ENCODE measurements around the gene XIRP2. TPM values are rescaled to one million over a fixed set of nuclear protein-coding genes. Genes with fewer than 3 reads are reported as not detected.

XIRP2 gene
- polyA plus RNA-seq, 10 donors = 51.3 to 222 (median 160) TPM

GRCh38 chr2:167132906-167133555, 244.8 kb downstream of the XIRP2 start:
- no peak for DNase-seq

GRCh38 chr2:167133614-167134013, 245.3 kb downstream of the XIRP2 start:
- no peak for DNase-seq

- no peak for DNase-seq
Observed at GRCh38 chr2:167134381-167135072, 246.2 kb downstream of the XIRP2 start.

GRCh38 chr2:167135706-167136105, 247.4 kb downstream of the XIRP2 start:
- no peak for DNase-seq

GRCh38 chr2:167136879-167137596, 248.8 kb downstream of the XIRP2 start:
- no peak for DNase-seq

- no peak for DNase-seq
Observed at GRCh38 chr2:167140330-167140729, 252.1 kb downstream of the XIRP2 start.

- DNase-seq = peak; percentile 49 to 93 (median 54)
Observed at GRCh38 chr2:167140767-167141166, 252.5 kb downstream of the XIRP2 start.

- DNase-seq = no peak
Observed at GRCh38 chr2:167142554-167142953, 254.3 kb downstream of the XIRP2 start.

GRCh38 chr2:167144179-167144898, 256.1 kb downstream of the XIRP2 start:
- DNase-seq = peak in 1 of 3 donors; percentile 17

- DNase-seq = no peak
Observed at GRCh38 chr2:167147271-167147941, 259.1 kb downstream of the XIRP2 start.

- no peak for DNase-seq
Observed at GRCh38 chr2:167151894-167152293, 263.6 kb downstream of the XIRP2 start.

GRCh38 chr2:167157523-167157922, 269.2 kb downstream of the XIRP2 start:
- no peak for DNase-seq

GRCh38 chr2:167177196-167177595, 288.9 kb downstream of the XIRP2 start:
- DNase-seq = no peak

- DNase-seq = no peak
Observed at GRCh38 chr2:167181134-167181533, 292.9 kb downstream of the XIRP2 start.

- DNase-seq = no peak
Observed at GRCh38 chr2:167181688-167182087, 293.4 kb downstream of the XIRP2 start.

GRCh38 chr2:167182403-167182802, 294.1 kb downstream of the XIRP2 start:
- no peak for DNase-seq

- DNase-seq = no peak
Observed at GRCh38 chr2:167183931-167184330, 295.7 kb downstream of the XIRP2 start.

- DNase-seq = no peak
Observed at GRCh38 chr2:167186465-167186864, 298.2 kb downstream of the XIRP2 start.

GRCh38 chr2:167187049-167187727, 298.9 kb downstream of the XIRP2 start:
- peak; percentile 34 to 64 (median 38) for DNase-seq

GRCh38 chr2:167187978-167188967, 300.0 kb downstream of the XIRP2 start:
- peak in 2 of 3 donors; percentile 36 to 55 for DNase-seq
